ENCODE data around the gene CHCHD3. TPM values are rescaled to one million over a fixed set of nuclear protein-coding genes. Genes with fewer than 3 reads are reported as not detected.
"Not testable (repeated sequence)": the region's sequence is repeated elsewhere in the genome, so short reads cannot be mapped to it uniquely, and the experiment has no call there.

Gene CHCHD3
- total RNA-seq, 6 experiments from 2014 or later = 51.3 to 70.0 (median 65.7) TPM

GRCh38 chr7:132907380-132907940 lies 174.4 kb downstream of the CHCHD3 start:
- H3K27me3 Mint-ChIP-seq (ENCODE audit: insufficient read depth) = no peaks in the 10 kb centered on the region; the same call in 1 of the 2 replicates
- no peak for TF ChIP-seq CTCF (IDR thresholded peaks at IDR 0.05)
- H3K27ac Mint-ChIP-seq = no peak overlapping the region
- H3K36me3 Mint-ChIP-seq (ENCODE audit: low read depth) = no peaks in the 10 kb centered on the region; the same call in 1 of the 2 replicates
- DNase-seq = no peak
- peaks cover 13% of the 10 kb centered on the region for H3K4me1 Mint-ChIP-seq (ENCODE audit: low read depth)
- no peak overlapping the region for H3K4me3 Mint-ChIP-seq
- H3K9me3 Mint-ChIP-seq = no peaks in the 10 kb centered on the region

- Mint-ChIP-seq H3K4me3 (no peak overlapping the region), H3K27ac (no peak overlapping the region), H3K4me1 (ENCODE audit: low read depth) (peaks cover 13% of the 10 kb centered on the region), H3K27me3 (ENCODE audit: insufficient read depth) (no peaks in the 10 kb centered on the region; the same call in 1 of the 2 replicates), H3K36me3 (ENCODE audit: low read depth) (no peaks in the 10 kb centered on the region; the same call in 1 of the 2 replicates), H3K9me3 (no peaks in the 10 kb centered on the region)
- no peak for TF ChIP-seq CTCF (IDR thresholded peaks at IDR 0.05)
- DNase-seq = no peak
Observed at GRCh38 chr7:132906193-132906835, 175.6 kb downstream of the CHCHD3 start.

- not testable (repeated sequence) for DNase-seq; H3K4me3 Mint-ChIP-seq; H3K9me3 Mint-ChIP-seq; H3K27ac Mint-ChIP-seq; H3K36me3 Mint-ChIP-seq (ENCODE audit: low read depth); H3K27me3 Mint-ChIP-seq (ENCODE audit: insufficient read depth)
- peaks cover 13% of the 10 kb centered on the region for H3K4me1 Mint-ChIP-seq (ENCODE audit: low read depth)
Observed at GRCh38 chr7:132905136-132905535, 176.8 kb downstream of the CHCHD3 start.

GRCh38 chr7:132904209-132904608 lies 177.7 kb downstream of the CHCHD3 start:
- no peak overlapping the region for H3K27ac Mint-ChIP-seq
- no peaks in the 10 kb centered on the region; the same call in 1 of the 2 replicates for H3K36me3 Mint-ChIP-seq (ENCODE audit: low read depth)
- no peak overlapping the region for H3K4me3 Mint-ChIP-seq
- H3K4me1 Mint-ChIP-seq (ENCODE audit: low read depth) = peaks cover 13% of the 10 kb centered on the region
- TF ChIP-seq CTCF (IDR thresholded peaks at IDR 0.05) = no peak
- H3K27me3 Mint-ChIP-seq (ENCODE audit: insufficient read depth) = no peaks in the 10 kb centered on the region; the same call in 1 of the 2 replicates
- no peak for DNase-seq
- no peaks in the 10 kb centered on the region for H3K9me3 Mint-ChIP-seq

GRCh38 chr7:132902294-132902693 lies 179.6 kb downstream of the CHCHD3 start:
- not testable (repeated sequence) for H3K9me3 Mint-ChIP-seq, H3K4me3 Mint-ChIP-seq

GRCh38 chr7:132901241-132901640 lies 180.6 kb downstream of the CHCHD3 start:
- H3K27ac Mint-ChIP-seq = no peak overlapping the region
- H3K36me3 Mint-ChIP-seq (ENCODE audit: low read depth) = no peaks in the 10 kb centered on the region; the same call in 1 of the 2 replicates
- H3K27me3 Mint-ChIP-seq (ENCODE audit: insufficient read depth) = no peaks in the 10 kb centered on the region
- peaks cover 10% of the 10 kb centered on the region for H3K4me1 Mint-ChIP-seq (ENCODE audit: low read depth)
- no peak for TF ChIP-seq CTCF (IDR thresholded peaks at IDR 0.05)
- H3K9me3 Mint-ChIP-seq = no peaks in the 10 kb centered on the region
- DNase-seq = no peak
- no peak overlapping the region for H3K4me3 Mint-ChIP-seq

More at GRCh38 chr7:132902294-132902693, 179.6 kb downstream of the CHCHD3 start:
- not testable (repeated sequence) for H3K27ac Mint-ChIP-seq; H3K36me3 Mint-ChIP-seq (ENCODE audit: low read depth); H3K27me3 Mint-ChIP-seq (ENCODE audit: insufficient read depth); DNase-seq
- H3K4me1 Mint-ChIP-seq (ENCODE audit: low read depth) = peaks cover 13% of the 10 kb centered on the region

All from HFFc6 (cell line).